MM.1S (cell line): ENCODE data around the gene THAP6.

ENCODE experiments used
- EZH2phosphoT487 ChIP-seq: fragments of 300-600 bp; sonication (generic); IDR thresholded peaks from 2 replicates; pipeline ENCODE4 v1.6.1; 2018; ENCODE audit warnings: antibody characterized with exemption, low read length
- TF ChIP-seq, protein P1 (sequence below): fragments of 300-600 bp; sonication (generic); IDR thresholded peaks from 2 replicates; pipeline ENCODE4 v1.5.1; 2016; ENCODE audit warnings: antibody characterized with exemption, low read length, mixed read lengths

DNA sequence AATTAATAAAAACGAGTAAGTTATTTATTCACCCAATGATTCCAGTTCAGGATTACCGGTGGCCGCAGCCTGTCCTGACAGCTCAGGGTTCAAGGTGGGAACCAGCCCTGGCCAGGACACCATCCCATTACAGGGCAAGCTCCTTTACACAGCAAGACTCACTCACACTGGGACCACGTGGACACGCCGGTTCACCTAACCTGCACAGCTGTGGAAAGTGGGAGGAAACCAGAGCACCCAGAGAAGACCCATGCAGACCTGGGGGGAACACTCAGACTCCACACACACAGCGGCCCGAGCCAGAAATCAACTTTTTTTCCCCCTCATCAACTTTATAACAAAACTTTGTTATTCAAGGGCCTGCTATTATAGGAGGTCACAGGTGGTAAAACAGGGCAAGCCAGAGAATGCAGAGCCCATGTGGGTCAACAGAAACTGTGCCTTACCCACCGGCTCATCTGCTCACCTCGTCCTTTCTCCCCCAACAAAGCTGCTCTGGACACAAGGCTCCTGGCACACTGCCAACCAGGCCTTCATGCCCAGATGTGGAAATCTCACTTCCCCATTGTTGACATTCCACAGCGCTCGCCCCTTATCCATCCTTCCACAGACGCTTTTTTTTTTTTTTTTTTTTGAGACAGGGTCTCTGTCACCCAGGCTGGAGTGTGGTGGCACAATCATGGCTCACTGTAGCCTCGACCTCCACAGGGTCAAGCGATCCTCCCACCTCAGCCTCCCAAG lies 33.5 kb downstream of the THAP6 start:
- TF ChIP-seq, protein P1, sequence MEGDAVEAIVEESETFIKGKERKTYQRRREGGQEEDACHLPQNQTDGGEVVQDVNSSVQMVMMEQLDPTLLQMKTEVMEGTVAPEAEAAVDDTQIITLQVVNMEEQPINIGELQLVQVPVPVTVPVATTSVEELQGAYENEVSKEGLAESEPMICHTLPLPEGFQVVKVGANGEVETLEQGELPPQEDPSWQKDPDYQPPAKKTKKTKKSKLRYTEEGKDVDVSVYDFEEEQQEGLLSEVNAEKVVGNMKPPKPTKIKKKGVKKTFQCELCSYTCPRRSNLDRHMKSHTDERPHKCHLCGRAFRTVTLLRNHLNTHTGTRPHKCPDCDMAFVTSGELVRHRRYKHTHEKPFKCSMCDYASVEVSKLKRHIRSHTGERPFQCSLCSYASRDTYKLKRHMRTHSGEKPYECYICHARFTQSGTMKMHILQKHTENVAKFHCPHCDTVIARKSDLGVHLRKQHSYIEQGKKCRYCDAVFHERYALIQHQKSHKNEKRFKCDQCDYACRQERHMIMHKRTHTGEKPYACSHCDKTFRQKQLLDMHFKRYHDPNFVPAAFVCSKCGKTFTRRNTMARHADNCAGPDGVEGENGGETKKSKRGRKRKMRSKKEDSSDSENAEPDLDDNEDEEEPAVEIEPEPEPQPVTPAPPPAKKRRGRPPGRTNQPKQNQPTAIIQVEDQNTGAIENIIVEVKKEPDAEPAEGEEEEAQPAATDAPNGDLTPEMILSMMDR, result no peak
- TF ChIP-seq EZH2phosphoT487, result no peak
